Right cardiac atrium (tissue), 5 donors: ENCODE data around the gene CFAP99. TPM values are rescaled to one million over a fixed set of nuclear protein-coding genes. Genes with fewer than 3 reads are reported as not detected.
A peak's percentile ranks its signal among the peaks of the same experiment; 100 is the strongest.
"Not testable (repeated sequence)": the region's sequence is repeated elsewhere in the genome, so short reads cannot be mapped to it uniquely, and the experiment has no call there.

Experiments used
- ATAC-seq, 2 donors: fragments of 200-7000 bp; cut with Tn5 transposase; one replicate each; pipeline versions ENCODE4 v1.8.0 to v1.9.1; 2020; ENCODE audit warnings: moderate library complexity in 2 of 2, mild to moderate bottlenecking in 1 of 2
- DNase-seq, 3 donors: peaks; one replicate each; pipeline ENCODE4 v3.0.0-alpha.2; 2020
- H3K27ac ChIP-seq: one replicate; pipeline ENCODE4 v1.5.1; 2013; ENCODE audit warnings: mild to moderate bottlenecking, low read length, control low read depth, moderate library complexity
- H3K27me3 ChIP-seq: one replicate; pipeline ENCODE4 v1.6.1; 2013; ENCODE audit not compliant: control insufficient read depth, insufficient read depth
- H3K4me1 ChIP-seq: one replicate; pipeline ENCODE4 v1.6.1; 2013; ENCODE audit warnings: low read length; ENCODE audit not compliant: control insufficient read depth, insufficient read depth
- H3K4me3 ChIP-seq: one replicate; pipeline ENCODE4 v1.5.1; 2013; ENCODE audit warnings: low read length, control low read depth
- H3K9me3 ChIP-seq: one replicate; pipeline ENCODE4 v1.6.1; 2013; ENCODE audit warnings: low read length; ENCODE audit not compliant: control insufficient read depth
- WGBS: extraction: QIAGEN DNeasy Blood & Tissue Kit; methylation state at CpG from one replicate; pipeline ENCODE4 v1.1.7; 2013; 5-methylcytosine and 5-hydroxymethylcytosine counted together
- intact Hi-C, 4 donors: fragments of 100-400 bp; cut with DNase I; formaldehyde crosslinking; loops; one replicate each; pipeline versions ENCODE4 v1.11.0 to v1.14.0; 2022 to 2023
- long read RNA-seq, 4 donors: library from polyadenylated mRNA; unstranded; transcript quantifications; one replicate each; pipeline ENCODE4 v2.0.0, GENCODE V29; 2020 to 2021
- polyA plus RNA-seq: library from polyadenylated mRNA; stranded (reverse); fragments of 200-250 nt; gene quantifications from one replicate; pipeline ENCODE4 v1.2.3, GENCODE V29; 2013
- total RNA-seq, 4 donors: library from RNA; stranded (reverse); fragmentation: NEBNext Ultra II Directional; extraction: Animal tissue kit (Norgen Biotek cat#: 25700); gene quantifications; one replicate each; pipeline ENCODE4 v1.2.1, GENCODE V29; 2021
- donor health status: healthy with polysubstance abuse.
- donor health status: DM: no; HTN: yes; CAD: no.
- donor health status: DM: no; HTN: no; CAD: no.
- donor health status: DM: no; HTN: yes; CAD: no; lungs with severe emphysema.
- donor health status: DM: yes; HTN: yes; CAD: no.

CFAP99 gene
- total RNA-seq (not detected), polyA plus RNA-seq (not detected)
- long read RNA-seq, donor 1 = 0 reads
- long read RNA-seq, donor 2 = 0 reads
- long read RNA-seq, donor 3 = 0 reads
- long read RNA-seq, donor 4 = 0 reads

DNA sequence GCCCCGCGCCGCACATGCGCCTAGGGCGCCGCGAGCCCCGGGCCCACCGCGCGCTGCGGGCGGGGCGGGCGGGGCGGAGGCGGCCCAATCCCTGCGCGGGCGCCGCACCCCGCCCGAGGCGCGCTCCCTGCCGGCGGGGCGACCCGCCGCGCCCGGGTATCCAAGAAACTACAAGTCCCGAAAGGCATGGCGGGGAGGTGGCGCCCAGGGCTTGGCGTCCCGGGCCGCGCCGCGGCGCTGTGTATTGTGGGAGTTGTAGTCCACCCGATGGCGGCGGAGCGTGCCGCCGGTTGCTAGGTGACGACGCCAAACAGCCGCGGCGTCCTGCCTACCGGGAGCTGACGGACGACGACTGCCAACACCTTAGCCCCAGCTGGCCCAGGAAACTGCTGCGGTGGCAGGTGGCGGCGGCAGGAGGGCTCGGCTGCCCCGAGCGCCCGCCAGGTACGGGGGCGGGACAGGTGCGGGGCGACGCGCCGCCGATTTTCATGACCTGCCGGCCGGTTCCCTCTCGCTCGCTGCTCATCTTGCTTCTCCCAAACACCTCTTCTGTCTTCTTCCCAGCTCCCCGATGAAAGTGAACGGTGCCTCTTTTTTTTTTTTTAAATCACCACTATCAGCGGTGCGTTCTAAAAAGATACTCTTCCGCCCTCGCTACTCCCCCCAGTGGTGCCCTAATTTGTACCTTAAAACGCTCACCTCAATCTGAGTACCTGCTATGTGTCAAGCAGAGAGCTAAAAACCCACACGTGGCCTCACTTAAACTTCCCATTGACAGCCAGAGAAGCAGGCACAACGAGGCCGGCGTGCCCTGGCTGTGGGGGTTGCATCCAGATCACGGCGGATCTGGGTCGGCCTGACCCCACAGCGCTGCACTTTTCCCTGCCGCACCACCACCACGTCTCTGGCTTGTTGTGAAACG, at the start of gene CFAP99:
Gene CFAP99, plus strand, starts transcription at position 306 of the 922 bp plus-strand sequence.
- ATAC-seq = peak; percentile 97 to 98
- intact Hi-C loops = loop anchor here in 2 of 4 donors (10.0 kb wide), 1 partner anchor 164 kb away; no protein-coding TSS in a partner anchor

DNA sequence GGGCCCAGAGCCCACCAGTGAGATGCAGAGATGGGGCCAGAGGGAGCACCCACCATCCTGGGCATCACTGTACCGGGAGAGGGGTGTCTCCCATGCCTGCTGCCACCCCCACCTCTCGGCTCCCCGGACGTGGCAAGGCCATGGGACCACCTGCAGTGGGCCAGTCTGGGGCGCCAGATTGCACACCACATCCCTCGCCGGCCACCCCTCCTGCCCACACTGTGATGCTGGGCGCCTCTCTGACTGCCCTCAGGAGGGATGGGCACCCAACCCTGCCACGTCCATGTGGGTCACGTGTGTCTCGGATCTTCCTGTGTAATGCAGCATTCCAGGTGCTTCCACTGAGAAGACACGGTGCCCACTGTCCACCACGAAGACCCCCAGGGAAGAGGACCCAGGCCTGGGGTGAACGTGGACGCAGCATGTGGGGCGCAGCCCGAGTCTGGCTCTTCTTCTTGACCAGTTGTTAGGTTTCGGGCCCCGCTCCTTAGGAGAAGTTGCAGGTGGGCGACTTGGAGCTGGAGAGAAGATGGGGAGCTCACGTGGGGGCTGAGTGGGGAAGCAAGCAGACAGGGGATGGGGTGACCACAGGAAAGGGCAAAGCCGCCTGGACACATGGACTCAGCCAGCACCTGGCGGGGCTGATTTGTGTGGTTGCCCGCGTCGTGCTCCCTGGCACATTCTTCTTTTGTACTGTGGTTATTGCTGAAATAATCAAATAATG, 48.0 kb upstream of the CFAP99 start:
- no peaks in the 10 kb centered on the region for H3K27me3 ChIP-seq
- no peaks in the 10 kb centered on the region for H3K9me3 ChIP-seq
- DNase-seq = no peak
- intact Hi-C loops = no loop called here
- H3K27ac ChIP-seq = no peak overlapping the region
- no peaks in the 10 kb centered on the region for H3K4me1 ChIP-seq
- H3K4me3 ChIP-seq = no peak overlapping the region
- 88% methylated on average over 26 of the region's 26 CpGs for WGBS
- ATAC-seq = no peak

More for the DNA sequence above, at the start of gene CFAP99:
- Histone ChIP-seq H3K4me1 (peaks cover 2% of the 10 kb centered on the region), H3K27ac (no peak within 1 kb of the TSS), H3K27me3 (no peaks in the 10 kb centered on the region), H3K4me3 (peak within 1 kb of the TSS; percentile 86), H3K9me3 (no peaks in the 10 kb centered on the region)
- peak; percentile 98 to 99 (median 99) for DNase-seq
- WGBS = under 1% methylated on average over 94 of the region's 94 CpGs

DNA sequence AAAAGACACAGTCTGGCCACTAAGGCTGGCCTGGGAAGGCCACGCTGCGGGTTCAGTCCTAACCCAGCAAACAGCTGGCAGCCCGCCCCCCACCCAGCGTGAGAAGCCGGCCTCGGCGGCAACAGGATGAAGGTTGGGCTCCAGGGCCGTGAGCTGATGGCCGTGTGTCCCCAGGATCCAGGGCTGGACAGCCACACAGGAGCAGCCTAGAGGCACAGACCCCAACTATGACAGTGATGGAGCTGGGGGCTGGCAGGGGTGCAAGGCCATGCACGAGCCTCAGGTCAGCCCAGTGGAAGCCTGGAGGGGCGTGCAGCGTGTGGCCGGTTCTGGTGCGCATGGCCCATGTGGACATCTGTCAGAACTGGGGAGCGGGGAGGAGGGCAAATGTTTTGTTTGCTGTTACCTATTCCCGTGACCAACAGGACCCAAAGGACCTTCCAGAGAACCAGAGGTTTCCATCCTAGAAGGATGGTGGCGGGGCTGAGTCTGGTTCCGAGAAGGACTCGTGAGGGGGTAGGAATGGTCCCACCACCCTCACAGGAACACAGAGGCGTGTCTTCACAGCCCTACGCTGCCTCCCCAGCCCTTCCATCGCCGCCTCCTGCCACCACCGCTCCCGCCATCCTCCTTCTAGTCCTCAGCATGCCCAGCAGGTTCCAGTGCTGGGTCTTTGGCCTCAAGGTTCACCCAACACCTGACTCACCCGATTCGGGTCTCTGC, 46.8 kb upstream of the CFAP99 start:
- no peak overlapping the region for H3K27ac ChIP-seq
- no peaks in the 10 kb centered on the region for H3K9me3 ChIP-seq
- H3K4me1 ChIP-seq = no peaks in the 10 kb centered on the region
- ATAC-seq = no peak
- H3K27me3 ChIP-seq = no peaks in the 10 kb centered on the region
- intact Hi-C loops = no loop called here
- no peak overlapping the region for H3K4me3 ChIP-seq
- 73% methylated on average over 27 of the region's 27 CpGs for WGBS
- DNase-seq = no peak

DNA sequence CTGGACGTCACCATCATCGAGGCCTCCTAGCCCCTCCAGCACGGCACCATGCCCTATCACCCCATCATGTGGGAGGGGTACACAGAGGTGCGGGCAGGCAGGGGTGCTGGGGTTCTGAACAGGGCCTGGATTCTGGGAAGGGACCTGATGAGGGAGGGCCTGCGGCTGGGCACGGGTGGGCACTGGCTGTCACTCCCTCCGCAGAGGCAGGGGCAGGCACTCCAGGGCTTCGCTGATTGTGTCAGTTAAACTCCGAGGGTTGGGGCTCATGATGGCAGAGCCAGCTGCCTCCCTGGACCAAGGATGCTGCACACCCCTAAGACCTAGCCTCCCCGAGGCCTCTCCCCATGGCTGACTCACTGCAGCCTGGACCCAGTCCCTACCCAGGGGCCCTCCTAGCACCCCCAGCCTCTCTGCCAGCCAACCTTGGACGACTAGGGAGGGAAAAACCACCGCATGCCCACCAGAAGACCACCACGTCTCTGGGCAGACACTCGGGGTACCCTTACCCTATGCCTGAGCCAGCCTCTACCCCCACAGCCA, 46.2 kb upstream of the CFAP99 start:
- no peak for ATAC-seq
- no peak for DNase-seq
- Histone ChIP-seq H3K9me3 (no peaks in the 10 kb centered on the region), H3K4me3 (no peak overlapping the region), H3K27me3 (no peaks in the 10 kb centered on the region), H3K4me1 (no peaks in the 10 kb centered on the region), H3K27ac (no peak overlapping the region)
- 89% methylated on average over 14 of the region's 14 CpGs for WGBS
- intact Hi-C loops = no loop called here

DNA sequence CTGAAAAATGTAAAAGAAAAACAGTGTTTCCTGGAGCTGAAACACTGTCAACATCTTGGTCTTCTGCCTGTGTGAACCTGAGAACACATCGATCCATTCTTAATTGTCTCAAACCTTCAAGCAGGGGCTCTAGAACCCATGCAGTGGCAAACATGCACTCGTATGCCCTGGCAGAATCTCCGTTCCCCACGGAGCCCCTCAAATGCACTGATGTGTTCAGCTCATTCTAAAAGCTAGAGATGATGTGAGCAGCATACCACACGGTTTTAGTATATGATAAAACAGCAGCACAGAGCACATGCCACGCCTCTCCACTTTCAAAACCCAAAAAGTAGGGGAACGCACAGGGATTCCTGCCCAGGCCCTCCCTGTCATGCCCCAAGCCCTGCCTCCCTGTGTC, 45.2 kb upstream of the CFAP99 start:
- ATAC-seq (no peak), DNase-seq (no peak)
- Histone ChIP-seq H3K9me3 (no peaks in the 10 kb centered on the region), H3K27me3 (no peaks in the 10 kb centered on the region), H3K27ac (no peak overlapping the region), H3K4me1 (no peaks in the 10 kb centered on the region), H3K4me3 (no peak overlapping the region)
- WGBS = 86% methylated on average over 7 of the region's 7 CpGs
- intact Hi-C loops = no loop called here

DNA sequence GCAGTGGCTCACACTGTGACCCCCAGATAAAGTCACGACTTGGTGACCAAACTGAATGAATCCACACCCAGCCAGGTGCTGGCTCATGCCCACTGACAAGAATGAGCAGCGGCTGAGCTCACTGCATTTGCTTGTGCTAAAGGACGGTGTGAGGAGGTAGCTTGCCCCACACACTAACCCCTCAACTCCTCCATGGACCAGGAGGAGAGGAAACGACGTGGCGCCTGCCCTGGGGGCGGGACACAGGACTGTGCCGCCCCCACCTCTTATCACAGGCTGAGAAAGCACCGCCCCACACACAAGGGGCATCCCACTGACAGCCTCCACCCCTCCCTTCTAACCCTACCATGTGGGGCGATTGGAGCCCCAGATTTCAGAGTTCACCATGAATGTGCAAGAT, 43.3 kb upstream of the CFAP99 start:
- 71% methylated on average over 10 of the region's 10 CpGs for WGBS
- intact Hi-C loops = no loop called here
- Histone ChIP-seq H3K4me1 (no peaks in the 10 kb centered on the region), H3K27me3 (no peaks in the 10 kb centered on the region), H3K27ac (no peak overlapping the region), H3K9me3 (no peaks in the 10 kb centered on the region), H3K4me3 (no peak overlapping the region)
- DNase-seq (peak in 1 of 3 donors; percentile 12), ATAC-seq (no peak)

DNA sequence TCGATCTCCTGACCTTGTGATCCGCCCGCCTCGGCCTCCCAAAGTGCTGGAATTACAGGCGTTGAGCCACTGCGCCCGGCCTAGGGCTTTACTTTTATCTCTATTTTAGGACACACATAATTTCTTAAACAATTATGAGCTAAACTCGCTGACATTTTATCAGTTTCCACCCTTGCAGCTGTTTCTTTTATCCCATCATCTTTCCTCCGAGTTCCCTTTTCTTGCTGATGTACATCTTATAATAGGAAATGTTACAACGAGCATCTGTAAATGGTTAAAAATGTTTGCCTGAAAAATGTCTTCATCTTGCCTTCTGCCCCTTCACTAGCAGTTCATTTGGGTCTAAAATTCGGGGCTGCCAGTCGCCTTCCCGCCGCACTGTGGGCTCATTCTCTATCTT, 41.5 kb upstream of the CFAP99 start:
- Histone ChIP-seq H3K9me3 (no peaks in the 10 kb centered on the region), H3K4me1 (no peaks in the 10 kb centered on the region), H3K4me3 (no peak overlapping the region), H3K27me3 (no peaks in the 10 kb centered on the region), H3K27ac (no peak overlapping the region)
- DNase-seq (no peak), ATAC-seq (no peak)
- 79% methylated on average over 14 of the region's 14 CpGs for WGBS
- intact Hi-C loops = no loop called here

DNA sequence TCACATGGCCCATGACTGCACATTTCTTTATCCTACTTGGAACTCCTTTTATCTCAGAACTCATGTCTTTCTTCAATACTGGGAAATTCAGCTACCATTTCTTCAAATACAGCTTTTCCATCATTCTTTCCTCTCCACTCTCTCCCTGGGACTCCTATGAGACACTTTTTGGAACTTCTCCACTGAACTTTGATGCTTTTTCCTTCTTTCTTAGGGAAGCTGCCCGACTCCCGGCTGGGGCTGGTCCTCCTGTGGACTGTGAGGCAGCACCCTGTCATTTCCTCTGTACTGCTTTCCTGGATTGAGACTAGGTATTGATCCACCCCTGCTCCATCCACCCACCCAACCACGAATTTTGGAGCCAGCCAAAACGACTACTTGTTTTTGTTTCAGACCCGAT, 40.4 kb upstream of the CFAP99 start:
- DNase-seq (no peak), ATAC-seq (no peak)
- intact Hi-C loops = no loop called here
- no peak overlapping the region for H3K27ac ChIP-seq
- no peaks in the 10 kb centered on the region for H3K9me3 ChIP-seq
- no peak overlapping the region for H3K4me3 ChIP-seq
- no peaks in the 10 kb centered on the region for H3K4me1 ChIP-seq
- H3K27me3 ChIP-seq = no peaks in the 10 kb centered on the region
- 73% methylated on average over 5 of the region's 5 CpGs for WGBS

DNA sequence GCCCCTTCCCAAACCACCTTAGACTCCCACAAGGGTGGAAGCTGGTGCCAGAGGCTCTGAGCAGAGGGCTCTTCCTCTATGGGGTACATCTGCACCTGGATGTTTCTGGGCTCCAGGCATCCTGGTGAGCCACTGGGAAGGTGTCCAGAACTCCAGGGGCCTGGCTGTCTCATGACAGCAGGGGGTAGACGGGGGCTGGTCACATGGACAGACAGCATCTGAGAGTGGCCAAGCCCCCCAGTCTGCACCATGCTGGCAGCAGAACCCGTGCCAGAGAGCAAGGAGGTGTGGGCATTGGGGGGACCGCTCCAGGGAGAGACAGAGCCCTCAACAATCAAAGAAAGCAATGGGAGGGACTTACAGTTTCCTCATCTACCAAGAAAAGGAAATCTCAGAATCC, 39.9 kb upstream of the CFAP99 start:
- no peak overlapping the region for H3K4me3 ChIP-seq
- H3K9me3 ChIP-seq = no peaks in the 10 kb centered on the region
- WGBS = 63% methylated on average over 3 of the region's 3 CpGs
- no peaks in the 10 kb centered on the region for H3K4me1 ChIP-seq
- intact Hi-C loops = no loop called here
- H3K27ac ChIP-seq = no peak overlapping the region
- ATAC-seq = peak in 1 of 2 donors; percentile 26
- H3K27me3 ChIP-seq = no peaks in the 10 kb centered on the region
- DNase-seq = no peak

DNA sequence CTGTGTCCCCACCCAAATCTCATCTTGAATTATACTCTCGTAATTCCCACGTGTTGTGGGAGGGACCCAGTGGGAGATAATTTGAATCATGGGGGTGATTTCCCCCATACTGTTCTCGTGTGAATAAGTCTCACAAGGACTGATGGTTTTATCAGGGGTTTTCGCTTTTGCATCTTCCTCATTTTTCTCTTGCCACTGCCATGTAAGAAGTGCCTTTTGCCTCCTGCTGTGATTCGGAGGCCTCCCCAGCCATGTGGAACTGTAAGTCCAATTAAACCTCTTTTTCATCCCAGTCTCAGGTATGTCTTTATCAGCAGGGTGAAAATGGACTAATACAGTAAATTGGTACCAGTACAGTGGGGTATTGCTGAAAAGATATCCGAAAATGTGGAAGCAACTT, 38.2 kb upstream of the CFAP99 start:
- H3K9me3 ChIP-seq, H3K4me1 ChIP-seq, H3K27ac ChIP-seq, ATAC-seq, H3K27me3 ChIP-seq, intact Hi-C loops, H3K4me3 ChIP-seq: not testable (repeated sequence)
- peak in 1 of 3 donors; percentile 14 for DNase-seq
- WGBS = 83% methylated on average over 6 of the region's 6 CpGs
